HG03558 (cell line): ENCODE results near the gene GALNT10.
"Not testable (repeated sequence)": the region's sequence is repeated elsewhere in the genome, so short reads cannot be mapped to it uniquely, and the experiment has no call there.

Experiments
- ATAC-seq: cut with Tn5 transposase; IDR thresholded peaks from one replicate; pipeline ENCODE4 v1.9.1; 2021; ENCODE audit warnings: moderate number of reproducible peaks; ENCODE audit not compliant: unreplicated experiment; ENCODE audit errors: extremely low read depth

GALNT10 gene

DNA sequence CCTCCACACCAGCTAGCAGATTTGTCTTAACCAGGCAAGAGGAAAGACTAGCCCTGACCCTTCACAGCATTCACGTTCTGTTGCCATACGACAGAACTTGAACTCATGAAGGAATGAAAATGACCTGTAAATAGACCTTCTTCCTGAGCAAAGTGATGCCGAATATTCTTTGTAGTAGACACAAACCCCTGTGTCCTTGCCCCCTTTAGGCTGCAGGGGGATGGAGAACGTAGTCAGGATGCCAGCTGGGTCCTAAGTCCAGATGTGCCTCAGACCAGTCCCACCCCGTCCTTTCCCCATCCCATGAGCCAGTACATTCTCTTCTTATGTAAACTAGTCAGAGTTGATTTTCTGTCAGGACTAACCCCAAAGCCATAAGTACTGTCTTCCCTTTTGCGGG, 151.1 kb downstream of the GALNT10 start:
- no peak for ATAC-seq

- no peak for ATAC-seq
Observed at GRCh38 chr5:154342211-154342610, 151.7 kb downstream of the GALNT10 start.

- no peak for ATAC-seq
Observed at GRCh38 chr5:154342963-154343362, 152.4 kb downstream of the GALNT10 start.

GRCh38 chr5:154344461-154344860, 153.9 kb downstream of the GALNT10 start:
- ATAC-seq, result no peak

GRCh38 chr5:154345255-154345952, 154.9 kb downstream of the GALNT10 start:
- peak; percentile 90 for ATAC-seq

GRCh38 chr5:154346427-154346826, 155.9 kb downstream of the GALNT10 start:
- ATAC-seq, result no peak

GRCh38 chr5:154349626-154350264, 159.2 kb downstream of the GALNT10 start:
- no peak for ATAC-seq

DNA sequence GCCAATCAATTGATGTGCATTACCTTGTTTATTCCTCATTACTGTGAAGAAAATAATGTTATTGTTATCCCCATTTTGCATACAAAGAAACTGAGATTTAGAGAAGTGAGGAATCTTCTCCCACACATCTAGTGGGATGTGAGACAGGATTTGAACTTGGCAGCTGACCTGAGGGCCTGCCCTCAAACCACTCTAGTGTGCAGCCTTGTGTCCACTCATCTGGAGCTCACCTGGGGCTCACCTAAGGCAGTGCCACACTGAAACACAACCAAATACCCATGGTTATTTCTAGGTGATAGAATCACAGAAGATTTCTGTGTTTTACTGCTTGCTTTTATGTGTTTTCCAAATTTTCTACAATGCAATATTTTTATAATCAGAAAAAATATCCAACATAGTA, 160.6 kb downstream of the GALNT10 start:
- ATAC-seq, result no peak

GRCh38 chr5:154351566-154351965, 161.0 kb downstream of the GALNT10 start:
- no peak for ATAC-seq

GRCh38 chr5:154352960-154353548, 162.5 kb downstream of the GALNT10 start:
- no peak for ATAC-seq

DNA sequence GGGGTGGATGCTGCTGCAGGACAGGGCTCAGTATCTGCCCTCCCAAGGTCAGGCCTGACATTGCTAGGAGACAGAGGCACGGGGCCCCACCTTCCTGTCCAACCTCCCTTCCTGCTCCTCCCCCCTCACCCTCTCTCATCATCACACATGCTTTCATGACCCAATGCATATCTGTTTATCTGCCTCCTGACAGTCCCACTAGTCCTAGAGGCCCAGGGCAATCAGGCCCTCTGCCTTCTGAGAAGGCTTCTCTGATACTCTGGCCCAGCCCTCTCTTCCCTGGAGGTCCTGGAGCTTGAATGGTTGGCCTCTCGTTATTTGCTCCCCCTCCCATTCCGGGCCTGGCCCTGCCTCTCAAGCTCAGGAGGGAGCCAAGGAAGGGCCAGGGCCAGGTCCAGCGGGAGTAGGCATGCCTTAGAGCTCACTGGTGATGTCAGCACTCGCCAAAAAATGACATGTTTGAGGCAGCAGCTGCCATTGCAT, 164.6 kb downstream of the GALNT10 start:
- no peak for ATAC-seq

- no peak for ATAC-seq
Observed at GRCh38 chr5:154356020-154356655, 165.6 kb downstream of the GALNT10 start.

DNA sequence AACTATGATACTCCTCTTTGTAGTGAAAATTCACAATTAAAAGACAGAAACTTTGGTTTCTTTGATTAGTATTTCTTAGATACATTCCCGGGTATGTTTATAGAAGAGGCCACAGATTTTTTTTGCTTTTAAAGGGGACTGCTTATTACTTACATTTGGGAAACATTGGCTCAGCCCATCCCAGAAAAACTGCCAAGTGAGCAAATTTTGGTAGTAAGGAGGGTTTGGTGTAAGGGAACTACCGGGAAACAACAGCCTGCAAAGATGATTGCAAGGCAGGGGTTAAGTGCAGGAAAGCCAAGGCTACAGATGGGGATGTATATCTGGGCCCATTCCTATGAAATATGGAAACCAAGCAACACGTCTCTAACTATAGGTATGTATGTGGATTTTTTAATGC, 166.4 kb downstream of the GALNT10 start:
- ATAC-seq, result no peak

GRCh38 chr5:154358516-154359220, 168.1 kb downstream of the GALNT10 start:
- no peak for ATAC-seq

DNA sequence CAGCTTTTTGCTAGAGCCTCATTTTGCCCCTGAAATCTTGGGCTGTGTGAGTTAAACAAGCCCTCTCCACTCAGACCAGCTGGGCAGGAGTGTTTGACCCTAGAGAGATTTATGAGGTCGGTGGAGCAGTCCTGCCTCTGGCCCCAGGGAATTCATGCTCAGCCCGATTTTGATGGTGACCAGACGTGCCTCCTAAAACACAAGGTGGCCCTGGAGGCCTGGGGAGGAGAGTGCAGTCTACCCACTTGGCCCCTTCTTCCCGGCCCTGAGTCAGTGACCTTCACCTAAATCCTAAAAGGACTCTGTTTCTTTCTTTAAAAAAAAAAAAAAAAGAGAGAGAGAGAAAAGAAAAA, 168.7 kb downstream of the GALNT10 start:
- ATAC-seq, result no peak

DNA sequence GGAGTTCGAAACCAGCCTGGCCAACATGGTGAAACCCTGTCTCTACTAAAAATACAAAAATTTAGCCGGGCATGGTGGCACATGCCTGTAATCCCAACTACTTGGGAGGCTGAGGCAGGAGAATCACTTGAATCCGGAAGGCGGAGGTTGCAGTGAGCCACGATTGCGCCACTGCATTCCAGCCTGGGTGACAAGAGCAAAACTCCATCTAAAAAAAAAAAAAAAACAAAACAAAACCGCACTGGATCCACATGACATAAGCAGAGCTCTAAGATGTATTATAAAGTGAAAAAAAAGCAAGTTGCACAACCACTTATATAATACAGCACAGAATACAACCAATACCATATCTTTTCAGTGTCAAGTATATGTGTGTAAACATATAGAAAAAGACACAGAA, 169.7 kb downstream of the GALNT10 start:
- ATAC-seq, result not testable (repeated sequence)

DNA sequence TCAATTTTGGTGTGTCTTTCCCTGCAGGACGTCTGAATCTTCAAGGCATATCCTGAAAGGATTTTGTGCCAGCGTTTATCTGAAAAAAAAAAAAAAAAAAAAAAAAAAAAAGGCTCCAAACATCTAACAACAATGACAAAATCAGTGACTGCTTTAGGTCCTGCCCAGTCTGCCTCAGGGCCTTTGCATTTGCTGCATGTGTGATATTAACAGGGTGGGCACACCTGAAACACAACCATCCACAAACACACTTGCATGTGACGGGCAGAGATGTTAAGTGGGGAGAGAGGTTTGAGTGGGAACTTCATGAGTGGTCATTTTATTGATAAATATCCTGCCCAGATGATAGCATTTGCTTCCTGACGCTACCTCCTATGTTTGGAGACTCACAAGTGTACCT, 172.9 kb downstream of the GALNT10 start:
- ATAC-seq, result no peak

DNA sequence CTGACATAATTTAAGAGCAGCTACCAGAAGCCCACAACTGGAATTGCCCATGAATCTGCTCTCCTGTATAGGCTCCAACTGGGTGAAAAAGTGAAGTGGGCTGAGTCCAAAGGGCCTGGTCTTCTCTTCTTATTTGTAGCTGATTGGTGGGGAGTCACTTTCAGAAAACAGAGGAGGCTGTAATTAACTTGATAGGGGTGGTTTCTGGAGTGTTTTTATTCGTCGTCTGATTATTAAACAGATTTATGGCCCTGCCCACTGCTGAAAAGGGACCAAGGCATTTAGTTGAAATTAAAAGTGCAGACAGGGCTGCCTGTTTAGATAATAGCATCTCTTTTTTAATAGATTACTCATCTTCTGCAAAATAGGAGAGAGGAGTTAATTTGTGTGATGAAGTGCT, 174.2 kb downstream of the GALNT10 start:
- no peak for ATAC-seq

GRCh38 chr5:154365823-154366222, 175.3 kb downstream of the GALNT10 start:
- ATAC-seq, result no peak

- no peak for ATAC-seq
Observed at GRCh38 chr5:154366353-154366752, 175.8 kb downstream of the GALNT10 start.

DNA sequence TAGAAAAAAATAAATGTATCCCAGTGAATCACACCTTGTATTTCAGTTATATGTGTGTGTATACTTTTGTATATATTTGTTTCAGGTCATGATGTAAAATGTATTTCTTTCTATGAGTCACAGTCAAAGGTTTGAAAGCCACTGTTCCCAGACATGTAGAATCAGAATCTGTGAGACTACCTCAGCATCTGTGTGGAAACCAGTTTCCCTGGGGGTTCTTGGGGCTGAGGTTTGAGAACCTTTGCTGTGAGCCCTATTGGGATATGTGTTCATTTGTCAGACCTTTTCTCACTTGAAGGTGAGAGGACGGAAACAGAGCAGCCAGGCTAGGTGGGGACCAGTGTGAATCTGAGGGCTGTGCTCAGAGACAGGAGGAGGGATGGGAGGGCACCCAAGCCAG, 176.6 kb downstream of the GALNT10 start:
- ATAC-seq, result peak; percentile 77
